ENCODE measurements around the gene IGF2R. TPM values are rescaled to one million over a fixed set of nuclear protein-coding genes. Genes with fewer than 3 reads are reported as not detected.

IGF2R gene
- total RNA-seq, 1 experiment from 2014 or later: 92.2 TPM

DNA sequence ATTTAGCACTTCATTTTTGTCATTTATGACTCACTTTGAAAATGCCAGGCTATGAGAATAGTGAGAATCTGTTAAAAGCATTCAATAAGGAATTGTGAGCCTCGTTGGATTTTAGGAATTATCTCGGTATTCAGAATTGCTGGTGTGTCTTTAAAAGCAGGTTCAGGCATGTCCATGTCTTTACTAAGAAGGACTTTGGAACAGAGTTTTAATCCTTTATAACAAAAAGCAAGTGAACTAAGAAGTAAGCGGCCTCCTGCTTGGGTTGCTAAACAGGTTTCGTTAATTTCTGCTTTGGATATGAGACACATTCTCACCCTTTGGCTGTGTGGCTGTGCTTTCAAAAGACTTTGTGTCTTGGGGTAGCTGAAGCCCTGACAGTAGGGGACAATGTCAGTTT lies 74.9 kb downstream of the IGF2R start:
- CTCF ChIA-PET: no interaction called here
- peak overlapping the region; percentile 26 for H3K27ac Mint-ChIP-seq (ENCODE audit: unreplicated experiment)
- no peak overlapping the region for H3K4me3 ChIP-seq (ENCODE audit: low read depth, low read length)

DNA sequence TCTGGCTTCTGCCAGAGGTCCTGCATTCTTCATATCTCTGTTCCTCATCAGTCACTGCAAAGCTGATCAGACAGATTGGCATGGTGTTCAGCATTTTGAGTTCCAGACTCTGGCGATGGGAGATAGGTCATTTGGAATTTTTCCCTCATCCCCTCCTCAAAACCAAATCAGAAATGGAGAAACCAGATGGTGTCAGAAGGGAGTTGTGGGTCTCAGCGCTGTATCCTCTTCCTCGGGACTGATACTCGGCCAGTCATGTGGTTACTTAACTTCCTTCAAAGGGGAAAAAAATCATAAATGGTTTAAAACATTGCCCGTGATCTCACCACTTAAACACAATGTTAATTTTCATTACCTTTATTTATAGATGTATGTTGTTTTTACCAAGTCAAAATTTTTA lies 75.8 kb downstream of the IGF2R start:
- Histone ChIP-seq H3K27me3 (replicated peaks; ENCODE audit: control insufficient read depth, insufficient read depth, low read length) (no peaks in the 10 kb centered on the region), H3K9me3 (no peaks in the 10 kb centered on the region), H3K36me3 (ENCODE audit: control insufficient read depth, insufficient read depth, low read length) (peaks cover 3% of the 10 kb centered on the region; the same call in 1 of the 2 replicates), H3K4me3 (ENCODE audit: low read depth, low read length) (no peak overlapping the region), H3K4me1 (peaks cover 4% of the 10 kb centered on the region; the same call in 1 of the 2 replicates)
- ChIA-PET CTCF (no interaction called here), POLR2A (no interaction called here)
- H3K9me3 Mint-ChIP-seq (ENCODE audit: unreplicated experiment): no peaks in the 10 kb centered on the region
- intact Hi-C loops (cut with micrococcal nuclease; ENCODE audit: unreplicated experiment): loop anchor here (5.0 kb wide), 1 partner anchor 182 kb away; no protein-coding TSS in a partner anchor
- TF ChIP-seq, protein P1, sequence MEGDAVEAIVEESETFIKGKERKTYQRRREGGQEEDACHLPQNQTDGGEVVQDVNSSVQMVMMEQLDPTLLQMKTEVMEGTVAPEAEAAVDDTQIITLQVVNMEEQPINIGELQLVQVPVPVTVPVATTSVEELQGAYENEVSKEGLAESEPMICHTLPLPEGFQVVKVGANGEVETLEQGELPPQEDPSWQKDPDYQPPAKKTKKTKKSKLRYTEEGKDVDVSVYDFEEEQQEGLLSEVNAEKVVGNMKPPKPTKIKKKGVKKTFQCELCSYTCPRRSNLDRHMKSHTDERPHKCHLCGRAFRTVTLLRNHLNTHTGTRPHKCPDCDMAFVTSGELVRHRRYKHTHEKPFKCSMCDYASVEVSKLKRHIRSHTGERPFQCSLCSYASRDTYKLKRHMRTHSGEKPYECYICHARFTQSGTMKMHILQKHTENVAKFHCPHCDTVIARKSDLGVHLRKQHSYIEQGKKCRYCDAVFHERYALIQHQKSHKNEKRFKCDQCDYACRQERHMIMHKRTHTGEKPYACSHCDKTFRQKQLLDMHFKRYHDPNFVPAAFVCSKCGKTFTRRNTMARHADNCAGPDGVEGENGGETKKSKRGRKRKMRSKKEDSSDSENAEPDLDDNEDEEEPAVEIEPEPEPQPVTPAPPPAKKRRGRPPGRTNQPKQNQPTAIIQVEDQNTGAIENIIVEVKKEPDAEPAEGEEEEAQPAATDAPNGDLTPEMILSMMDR (IDR thresholded peaks at IDR 0.05; ENCODE audit: insufficient read depth in 1 of 2, low read depth in 1 of 2, low read length in 1 of 2, severe bottlenecking in 1 of 2, unreplicated experiment in 1 of 2): no peak
- H3K27ac Mint-ChIP-seq (ENCODE audit: unreplicated experiment): peak overlapping the region; percentile 26
- H3K27me3 Mint-ChIP-seq (ENCODE audit: insufficient read depth, unreplicated experiment): no peaks in the 10 kb centered on the region
- peaks cover 6% of the 10 kb centered on the region for H3K4me1 Mint-ChIP-seq (ENCODE audit: low read depth, unreplicated experiment)
- BruUV-seq (replicated peaks): no TSS peak
- DNase-seq: no peak
- H3K36me3 Mint-ChIP-seq (ENCODE audit: insufficient read depth, unreplicated experiment): peaks cover 69% of the 10 kb centered on the region
- H3K4me3 Mint-ChIP-seq (ENCODE audit: unreplicated experiment): no peak overlapping the region

More for the DNA sequence above, 74.9 kb downstream of the IGF2R start:
- intact Hi-C loops (cut with micrococcal nuclease; ENCODE audit: unreplicated experiment): loop anchor here (5.0 kb wide), 1 partner anchor 181 kb away; no protein-coding TSS in a partner anchor
- DNase-seq: peak in 1 of 2 experiments; percentile 42
- Mint-ChIP-seq H3K27me3 (ENCODE audit: insufficient read depth, unreplicated experiment) (no peaks in the 10 kb centered on the region), H3K36me3 (ENCODE audit: insufficient read depth, unreplicated experiment) (peaks cover 66% of the 10 kb centered on the region), H3K4me1 (ENCODE audit: low read depth, unreplicated experiment) (peaks cover 6% of the 10 kb centered on the region), H3K9me3 (ENCODE audit: unreplicated experiment) (no peaks in the 10 kb centered on the region), H3K4me3 (ENCODE audit: unreplicated experiment) (no peak overlapping the region)
- BruUV-seq (replicated peaks): no TSS peak
- TF ChIP-seq, protein P1 (IDR thresholded peaks at IDR 0.05; ENCODE audit: insufficient read depth in 1 of 2, low read depth in 1 of 2, low read length in 1 of 2, severe bottlenecking in 1 of 2, unreplicated experiment in 1 of 2): no peak
- Histone ChIP-seq H3K27me3 (replicated peaks; ENCODE audit: control insufficient read depth, insufficient read depth, low read length) (no peaks in the 10 kb centered on the region), H3K9me3 (no peaks in the 10 kb centered on the region), H3K4me1 (peaks cover 4% of the 10 kb centered on the region; the same call in 1 of the 2 replicates), H3K36me3 (ENCODE audit: control insufficient read depth, insufficient read depth, low read length) (peaks cover 3% of the 10 kb centered on the region; the same call in 1 of the 2 replicates)
- POLR2A ChIA-PET: no interaction called here

DNA sequence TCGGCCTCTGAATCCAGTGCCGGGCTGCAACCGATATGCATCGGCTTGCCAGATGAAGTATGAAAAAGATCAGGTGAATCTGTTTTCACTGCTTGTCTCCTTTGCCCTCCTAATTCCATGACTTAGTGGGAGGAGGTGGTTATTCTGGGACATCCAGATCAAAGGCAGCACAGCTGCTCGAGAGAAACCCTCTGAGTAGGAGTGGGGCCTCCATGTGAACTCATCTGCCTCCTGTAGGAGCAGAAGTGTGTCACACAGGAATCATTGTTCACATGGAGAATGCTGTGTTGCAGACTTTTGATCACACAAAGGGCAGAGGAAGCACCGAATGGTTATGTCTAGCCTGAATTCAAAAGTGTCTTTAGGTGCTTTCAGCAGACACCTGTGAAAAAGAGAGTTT lies 79.6 kb downstream of the IGF2R start:
- Mint-ChIP-seq H3K36me3 (ENCODE audit: insufficient read depth, unreplicated experiment) (peaks cover 76% of the 10 kb centered on the region), H3K27me3 (ENCODE audit: insufficient read depth, unreplicated experiment) (no peaks in the 10 kb centered on the region), H3K4me3 (ENCODE audit: unreplicated experiment) (no peak overlapping the region), H3K27ac (ENCODE audit: unreplicated experiment) (no peak overlapping the region), H3K4me1 (ENCODE audit: low read depth, unreplicated experiment) (peaks cover 6% of the 10 kb centered on the region), H3K9me3 (ENCODE audit: unreplicated experiment) (no peaks in the 10 kb centered on the region)
- ChIA-PET CTCF (no interaction called here), POLR2A (no interaction called here)
- Histone ChIP-seq H3K4me3 (ENCODE audit: low read depth, low read length) (no peak overlapping the region), H3K4me1 (no peaks in the 10 kb centered on the region; the same call in 1 of the 2 replicates), H3K27me3 (replicated peaks; ENCODE audit: control insufficient read depth, insufficient read depth, low read length) (no peaks in the 10 kb centered on the region), H3K9me3 (no peaks in the 10 kb centered on the region), H3K36me3 (ENCODE audit: control insufficient read depth, insufficient read depth, low read length) (peaks cover 6% of the 10 kb centered on the region)
- intact Hi-C loops (cut with micrococcal nuclease; ENCODE audit: unreplicated experiment): no loop called here
- DNase-seq: no peak
- no TSS peak for BruUV-seq (replicated peaks)
- TF ChIP-seq, protein P1 (IDR thresholded peaks at IDR 0.05; ENCODE audit: insufficient read depth in 1 of 2, low read depth in 1 of 2, low read length in 1 of 2, severe bottlenecking in 1 of 2, unreplicated experiment in 1 of 2): no peak
